H1 (cell line): ENCODE results near the gene TOR1A. TPM values are rescaled to one million over a fixed set of nuclear protein-coding genes. Genes with fewer than 3 reads are reported as not detected.

Source experiments
- CTCF ChIA-PET: fragments of 300-600 bp; sonication (Branson Sonifier 250); formaldehyde crosslinking; loops from one replicate; lab custom pipeline; 2021; ENCODE audit not compliant: partially characterized antibody; lab: Charles Lee
- POLR2A ChIA-PET: fragments of 300-600 bp; sonication (Branson Sonifier 250); formaldehyde crosslinking; loops from one replicate; lab custom pipeline; 2021; ENCODE audit warnings: inconsistent platforms; ENCODE audit not compliant: partially characterized antibody; lab: Charles Lee
- DNase-seq, 2 experiments: peaks; one replicate each; pipeline versions ENCODE4 v3.0.0 to v3.0.0-alpha.2; 2010 to 2022; ENCODE audit warnings: low spot score in 2 of 2, low read depth in 1 of 2, mixed read lengths in 1 of 2
- FAIRE-seq: peaks from 2 replicates; lab custom pipeline; 2011; peaks lifted over from hg19 to GRCh38; lab: Jason Lieb, UNC
- H2AFZ ChIP-seq: 2 replicates; pipeline ENCODE4 v1.8.1; 2012; ENCODE audit warnings: low read length, inconsistent platforms
- H2AK5ac ChIP-seq: 2 replicates; pipeline ENCODE4 v1.6.1; 2013; ENCODE audit warnings: low read depth, low read length
- H2BK120ac ChIP-seq: replicated peaks from 2 replicates; pipeline ENCODE3; 2013; ENCODE audit warnings: low read depth, low read length, inconsistent platforms
- H2BK12ac ChIP-seq: 2 replicates; pipeline ENCODE4 v1.6.1; 2013; ENCODE audit warnings: low read depth, low read length
- H2BK15ac ChIP-seq: 2 replicates; pipeline ENCODE4 v1.6.1; 2013; ENCODE audit warnings: low read length
- H2BK20ac ChIP-seq: 2 replicates; pipeline ENCODE4 v1.6.1; 2013; ENCODE audit warnings: low read length
- H2BK5ac ChIP-seq: 2 replicates; pipeline ENCODE4 v1.6.1; 2013; ENCODE audit warnings: low read depth, low read length
- H3K14ac ChIP-seq: 2 replicates; pipeline ENCODE4 v1.6.1; 2013; ENCODE audit warnings: inconsistent platforms; ENCODE audit not compliant: insufficient read length
- H3K18ac ChIP-seq: 2 replicates; pipeline ENCODE4 v1.6.1; 2013; ENCODE audit warnings: low read length; ENCODE audit errors: extremely low read depth
- H3K23ac ChIP-seq: 2 replicates; pipeline ENCODE4 v1.6.1; 2013; ENCODE audit warnings: inconsistent platforms; ENCODE audit not compliant: insufficient read length
- H3K23me2 ChIP-seq: 2 replicates; pipeline ENCODE4 v1.6.1; 2013; ENCODE audit warnings: low read depth, low read length
- H3K27ac ChIP-seq: 2 replicates; pipeline ENCODE4 v1.6.1; 2011; ENCODE audit warnings: low read depth, low read length, inconsistent platforms
- H3K27me3 ChIP-seq, 4 experiments: replicated peaks in 1 of 4; 1 replicate in 1 of 4; 2 replicates in 3 of 4; pipeline versions ENCODE4 v1.6.1 to v1.8.1; 2011 to 2013; ENCODE audit warnings: low read length in 3 of 4, mild to moderate bottlenecking in 3 of 4, inconsistent platforms in 2 of 4, mixed read lengths in 2 of 4, moderate library complexity in 1 of 4; ENCODE audit not compliant: control insufficient read depth in 3 of 4, insufficient read depth in 3 of 4; ENCODE audit errors: extremely low read depth in 1 of 4
- H3K36me3 ChIP-seq, 4 experiments: 2 replicates each; pipeline versions ENCODE4 v1.6.1 to v1.8.1; 2011 to 2013; ENCODE audit warnings: mild to moderate bottlenecking in 4 of 4, low read length in 3 of 4, moderate library complexity in 2 of 4, control low read depth in 1 of 4, inconsistent platforms in 1 of 4; ENCODE audit not compliant: insufficient read depth in 4 of 4, control insufficient read depth in 2 of 4
- H3K4ac ChIP-seq: replicated peaks from 2 replicates; pipeline ENCODE3; 2013; ENCODE audit warnings: low read length, low read depth, mixed read lengths, inconsistent platforms; ENCODE audit not compliant: insufficient read length
- H3K4me1 ChIP-seq, 4 experiments: replicated peaks in 1 of 4; 1 replicate in 1 of 4; 2 replicates in 3 of 4; pipeline versions ENCODE4 v1.6.1 to v1.8.1; 2011 to 2013; ENCODE audit warnings: low read length in 3 of 4, inconsistent platforms in 2 of 4, mixed read lengths in 1 of 4; ENCODE audit not compliant: insufficient read depth in 4 of 4, control insufficient read depth in 3 of 4
- H3K4me2 ChIP-seq, 2 experiments: 2 replicates each; pipeline versions ENCODE4 v1.6.1 to v1.8.1; 2011 to 2013; ENCODE audit warnings: low read depth in 2 of 2, low read length in 2 of 2, control low read depth in 1 of 2, inconsistent platforms in 1 of 2, mild to moderate bottlenecking in 1 of 2; ENCODE audit not compliant: insufficient read depth in 1 of 2
- H3K4me3 ChIP-seq, 4 experiments: fragments of 200-600, 300-600 bp in 1 of 4; sonication (generic), shearing (Covaris generic), sonication (Bioruptor Twin) in 1 of 4; 2 replicates each; pipeline versions ENCODE4 v1.5.1 to v1.8.1; 2011 to 2016; ENCODE audit warnings: low read length in 4 of 4, low read depth in 3 of 4, control low read depth in 2 of 4, inconsistent platforms in 2 of 4, mild to moderate bottlenecking in 2 of 4, mixed read lengths in 1 of 4, moderate library complexity in 1 of 4; ENCODE audit not compliant: insufficient read depth in 2 of 4; ENCODE audit errors: extremely low read depth in 1 of 4
- H3K56ac ChIP-seq: replicated peaks from 2 replicates; pipeline ENCODE3; 2013; ENCODE audit warnings: low read depth, mild to moderate bottlenecking, mixed read lengths, low read length, inconsistent platforms; ENCODE audit not compliant: insufficient read length
- H3K79me1 ChIP-seq: 2 replicates; pipeline ENCODE4 v1.6.1; 2013; ENCODE audit warnings: low read depth, low read length, control low read depth
- H3K79me2 ChIP-seq, 2 experiments: 2 replicates each; pipeline versions ENCODE4 v1.6.1 to v1.8.1; 2012 to 2013; ENCODE audit warnings: low read length in 2 of 2, mild to moderate bottlenecking in 2 of 2, inconsistent platforms in 1 of 2; ENCODE audit not compliant: insufficient read depth in 2 of 2, control insufficient read depth in 1 of 2
- H3K9ac ChIP-seq, 4 experiments: replicated peaks in 1 of 4; 1 replicate in 1 of 4; 2 replicates in 3 of 4; pipeline versions ENCODE4 v1.6.1 to v1.8.1; 2011 to 2013; ENCODE audit warnings: low read depth in 3 of 4, low read length in 3 of 4, control low read depth in 2 of 4, mild to moderate bottlenecking in 2 of 4, moderate library complexity in 2 of 4, inconsistent platforms in 1 of 4; ENCODE audit errors: extremely low read depth in 1 of 4
- H3K9me3 ChIP-seq, 2 experiments: 2 replicates each; pipeline versions ENCODE4 v1.6.1 to v1.8.1; 2012 to 2013; ENCODE audit warnings: mild to moderate bottlenecking in 2 of 2, moderate library complexity in 2 of 2, control low read depth in 1 of 2, inconsistent platforms in 1 of 2, low read depth in 1 of 2, low read length in 1 of 2, mixed read lengths in 1 of 2; ENCODE audit not compliant: insufficient read depth in 2 of 2
- H4K20me1 ChIP-seq, 2 experiments: replicated peaks in 1 of 2; 2 replicates each; pipeline versions ENCODE3 to v1.8.1; 2011 to 2013; ENCODE audit warnings: inconsistent platforms in 2 of 2, low read length in 2 of 2, mild to moderate bottlenecking in 1 of 2; ENCODE audit not compliant: insufficient read depth in 2 of 2, control insufficient read depth in 1 of 2
- H4K5ac ChIP-seq: 2 replicates; pipeline ENCODE4 v1.6.1; 2013; ENCODE audit warnings: low read length, low read depth, mixed read lengths, inconsistent platforms; ENCODE audit not compliant: insufficient read length
- H4K8ac ChIP-seq: 2 replicates; pipeline ENCODE4 v1.8.0; 2013; ENCODE audit warnings: mild to moderate bottlenecking, moderate library complexity, low read length, inconsistent platforms; ENCODE audit not compliant: insufficient read depth; ENCODE audit errors: extremely low read depth
- H4K91ac ChIP-seq: replicated peaks from 2 replicates; pipeline ENCODE3; 2013; ENCODE audit warnings: low read length, mixed read lengths, inconsistent platforms; ENCODE audit not compliant: insufficient read length
- BACH1 ChIP-seq: IDR thresholded peaks from 2 replicates; pipeline ENCODE4 v1.6.1; 2012; ENCODE audit warnings: low read length, improper control_type of control experiment
- CEBPB ChIP-seq: IDR thresholded peaks from 2 replicates; pipeline ENCODE4 v1.6.1; 2012; ENCODE audit warnings: low read depth, low read length
- E2F6 ChIP-seq: IDR thresholded peaks from 2 replicates; pipeline ENCODE4 v1.6.1; 2012; ENCODE audit warnings: inconsistent platforms
- FOSL1 ChIP-seq: IDR thresholded peaks from 2 replicates; pipeline ENCODE4 v1.6.1; 2011; ENCODE audit warnings: mild to moderate bottlenecking, low read depth, low read length, moderate library complexity; ENCODE audit not compliant: insufficient read depth
- GTF2F1 ChIP-seq: IDR thresholded peaks from 2 replicates; pipeline ENCODE4 v1.6.1; 2012; ENCODE audit warnings: low read depth, low read length, improper control_type of control experiment, borderline replicate concordance
- HDAC2 ChIP-seq, 2 experiments: fragments of 300-600 bp in 1 of 2; sonication (generic) in 1 of 2; IDR thresholded peaks; 2 replicates each; pipeline ENCODE4 v1.6.1; 2011 to 2012; ENCODE audit warnings: low read depth in 2 of 2, low read length in 2 of 2, mild to moderate bottlenecking in 2 of 2, moderate library complexity in 2 of 2, borderline replicate concordance in 1 of 2, inconsistent platforms in 1 of 2
- JUND ChIP-seq: IDR thresholded peaks from 2 replicates; pipeline ENCODE4 v1.6.1; 2011; ENCODE audit warnings: mild to moderate bottlenecking, improper control_type of control experiment, low read length
- POLR2AphosphoS5 ChIP-seq: IDR thresholded peaks from 2 replicates; pipeline ENCODE4 v1.6.1; 2011; ENCODE audit warnings: low read depth, low read length
- SIN3A ChIP-seq, 2 experiments: IDR thresholded peaks in 1 of 2; conservative IDR thresholded peaks in 1 of 2; 2 replicates each; pipeline ENCODE4 v1.6.1; 2011 to 2012; ENCODE audit warnings: low read length in 2 of 2, improper control_type of control experiment in 1 of 2, low read depth in 1 of 2, mild to moderate bottlenecking in 1 of 2
- SIX5 ChIP-seq: IDR thresholded peaks from 2 replicates; pipeline ENCODE4 v1.6.1; 2011; ENCODE audit warnings: mild to moderate bottlenecking, low read depth, low read length
- SP4 ChIP-seq: IDR thresholded peaks from 2 replicates; pipeline ENCODE4 v1.6.1; 2012; ENCODE audit warnings: low read length, inconsistent platforms
- TBP ChIP-seq: IDR thresholded peaks from 2 replicates; pipeline ENCODE4 v1.6.1; 2011; ENCODE audit warnings: low read depth, low read length, improper control_type of control experiment
- ZNF274 ChIP-seq: IDR thresholded peaks from 2 replicates; pipeline ENCODE4 v1.7.0; 2012; ENCODE audit warnings: low read length, borderline replicate concordance; ENCODE audit errors: extremely low read depth
- WGBS, 2 experiments: shearing (Covaris generic) in 1 of 2; methylation state at CpG; one replicate each; pipeline versions ENCODE4 v1.1.6 to v1.1.7; 2013 to 2015; ENCODE audit warnings: low lambda C conversion rate in 2 of 2, mixed read lengths in 2 of 2, inconsistent platforms in 1 of 2, low coverage in 1 of 2, missing lambda C conversion rate in 1 of 2; ENCODE audit not compliant: insufficient replicate concordance in 2 of 2, insufficient coverage in 1 of 2, insufficient read length in 1 of 2; ENCODE audit errors: extremely low coverage in 1 of 2, missing lambda C conversion rate in 1 of 2; 5-methylcytosine and 5-hydroxymethylcytosine counted together
- polyA plus RNA-seq, 7 experiments: library from polyadenylated mRNA; depleted of rRNA in 3 of 7; stranded (reverse) in 5 of 7; unstranded in 2 of 7; fragments of >200 nt in 5 of 7; fragments of 200-250 nt in 2 of 7; gene quantifications; 1 replicate in 5 of 7; 2 replicates in 1 of 7; 4 replicates in 1 of 7; pipeline versions ENCODE4 v1.2.1 to v1.2.3, GENCODE V29; 2011 to 2013; ENCODE audit warnings: missing spikeins in 2 of 7, mixed read lengths in 2 of 7
- total RNA-seq: library from RNA; stranded (reverse); fragmentation: NEBNext Ultra II Directional; extraction: Animal tissue kit (Norgen Biotek cat#: 25700); gene quantifications from 2 replicates; pipeline ENCODE4 v1.2.1, GENCODE V29; 2021

The TOR1A gene
- total and polyA plus RNA-seq, 2 of the 8 experiments (the other 6 are each of a cell fraction or from before 2014, with no cell fraction given) = 37.6 to 46.7 TPM

GRCh38 chr9:129841071-129841470 is 17.1 kb upstream of the TOR1A start:
- no peak overlapping the region for H3K18ac ChIP-seq
- H2BK120ac ChIP-seq = no peak overlapping the region
- no peak overlapping the region for H3K4me2 ChIP-seq
- H3K23ac ChIP-seq = no peak overlapping the region
- no peak overlapping the region for H4K5ac ChIP-seq
- H3K27me3 ChIP-seq = no peaks in the 10 kb centered on the region
- no peak overlapping the region for H3K14ac ChIP-seq
- no peak overlapping the region for H2AFZ ChIP-seq
- H3K9me3 ChIP-seq = no peaks in the 10 kb centered on the region
- FAIRE-seq (no peak), DNase-seq (no peak)
- no peak overlapping the region for H4K91ac ChIP-seq
- H3K36me3 ChIP-seq = no peaks in the 10 kb centered on the region
- no peaks in the 10 kb centered on the region for H3K23me2 ChIP-seq
- no peak overlapping the region for H3K27ac ChIP-seq
- peaks cover 4% of the 10 kb centered on the region; the same call in 1 of the 2 replicates for H3K79me1 ChIP-seq
- POLR2A ChIA-PET = interaction anchor here (0.7 kb wide), 1 partner anchor 37 kb away, joined by 3 read pairs; no protein-coding TSS in a partner anchor
- 87% methylated on average over 4 of the region's 4 CpGs; no CpG with 5 or more reads in 1 of the 2 experiments for whole genome bisulfite sequencing, 2 experiments
- no peak overlapping the region for H3K9ac ChIP-seq
- H3K4ac ChIP-seq = no peak overlapping the region
- H2BK12ac ChIP-seq = no peak overlapping the region
- no peak overlapping the region for H2BK5ac ChIP-seq
- H3K4me1 ChIP-seq = peaks cover 5 to 18% (median 10%) of the 10 kb centered on the region in 4 experiments; a peak in 6 of 7 replicates
- H4K20me1 ChIP-seq = peaks cover 0 to 3% of the 10 kb centered on the region in 2 experiments
- no peak overlapping the region for H2BK20ac ChIP-seq
- H2AK5ac ChIP-seq = no peak overlapping the region
- no peak overlapping the region for H2BK15ac ChIP-seq
- CTCF ChIA-PET = interaction anchor here (0.5 to 1.5 kb wide), 2 partner anchors 8 to 272 kb away, joined by 3 read pairs; no protein-coding TSS in a partner anchor
- no peak overlapping the region for H3K56ac ChIP-seq
- H3K79me2 ChIP-seq = peaks cover 0 to 3% of the 10 kb centered on the region in 2 experiments; a peak in 1 of 4 replicates
- H4K8ac ChIP-seq = no peak overlapping the region
- no peak overlapping the region for H3K4me3 ChIP-seq
- TF ChIP-seq SIX5 (no peak), CEBPB (no peak), SP4 (no peak), FOSL1 (no peak), GTF2F1 (no peak), TBP (no peak), BACH1 (no peak), ZNF274 (no peak), HDAC2 (IDR thresholded peaks at IDR 0.05; ENCODE audit: borderline replicate concordance in 1 of 2, low read depth in 2 of 2, low read length in 2 of 2) (no peak), SIN3A (conservative IDR thresholded peaks at IDR 0.05 in 1 of 2, IDR thresholded peaks at IDR 0.05 in 1 of 2; ENCODE audit: low read depth in 1 of 2, low read length in 2 of 2) (no peak), POLR2AphosphoS5 (no peak), E2F6 (no peak), JUND (no peak)
